HCT116 (cell line): Measurements from ENCODE around the gene OR10A4.

Experiments
- CEBPB ChIP-seq: IDR thresholded peaks from 2 replicates; pipeline ENCODE4 v1.6.1; 2012; ENCODE audit warnings: low read depth
- CTCF ChIP-seq, 3 experiments: fragments of 200-600 bp in 1 of 3; sonication (generic) in 1 of 3; IDR thresholded peaks in 2 of 3; conservative IDR thresholded peaks in 1 of 3; 2 replicates each; pipeline ENCODE4 v1.5.1; 2012 to 2017; ENCODE audit warnings: low read depth in 2 of 3, low read length in 2 of 3, antibody characterized with exemption in 1 of 3, borderline replicate concordance in 1 of 3, control low read depth in 1 of 3, mild to moderate bottlenecking in 1 of 3, mixed read lengths in 1 of 3, mixed run types in 1 of 3, moderate library complexity in 1 of 3; ENCODE audit not compliant: insufficient read depth in 1 of 3
- EGR1 ChIP-seq: IDR thresholded peaks from 2 replicates; pipeline ENCODE4 v1.6.1; 2012; ENCODE audit warnings: low read depth
- FOSL1 ChIP-seq: IDR thresholded peaks from 2 replicates; pipeline ENCODE4 v1.6.1; 2012; ENCODE audit warnings: low read depth
- POLR2AphosphoS5 ChIP-seq: IDR thresholded peaks from 2 replicates; pipeline ENCODE4 v1.6.1; 2011; ENCODE audit warnings: mild to moderate bottlenecking, low read depth, low read length, moderate library complexity
- RAD21 ChIP-seq: IDR thresholded peaks from 2 replicates; pipeline ENCODE4 v1.6.1; 2012; ENCODE audit warnings: low read depth, mild to moderate bottlenecking
- REST ChIP-seq: IDR thresholded peaks from 2 replicates; pipeline ENCODE4 v1.6.1; 2012; ENCODE audit warnings: low read depth
- SP1 ChIP-seq: IDR thresholded peaks from 2 replicates; pipeline ENCODE4 v1.6.1; 2012; ENCODE audit warnings: low read depth
- YY1 ChIP-seq: IDR thresholded peaks from 2 replicates; pipeline ENCODE4 v1.6.1; 2011; ENCODE audit warnings: low read length, low read depth, moderate library complexity, mild to moderate bottlenecking; ENCODE audit not compliant: insufficient replicate concordance; ENCODE audit errors: extremely low read depth

GRCh38 chr11:6911378-6911777 is 35.0 kb downstream of the OR10A4 start:
- TF ChIP-seq CTCF (IDR thresholded peaks at IDR 0.05 in 2 of 3, conservative IDR thresholded peaks at IDR 0.05 in 1 of 3; ENCODE audit: borderline replicate concordance in 1 of 3, insufficient read depth in 1 of 3, low read depth in 2 of 3, low read length in 2 of 3) (no peak), RAD21 (no peak), SP1 (no peak), FOSL1 (no peak), YY1 (no peak), REST (no peak), POLR2AphosphoS5 (no peak), CEBPB (no peak), EGR1 (no peak)
